HUES48 (cell line): Measurements from ENCODE around the gene ZNF732.

Source experiments
- H3K27ac ChIP-seq: one replicate; pipeline ENCODE4 v1.7.0; 2013; ENCODE audit warnings: low read depth, low read length, inconsistent platforms
- H3K27me3 ChIP-seq: 2 replicates; pipeline ENCODE4 v1.6.1; 2013; ENCODE audit warnings: mild to moderate bottlenecking, low read length; ENCODE audit not compliant: control insufficient read depth, insufficient read depth
- H3K36me3 ChIP-seq: 2 replicates; pipeline ENCODE4 v1.6.1; 2013; ENCODE audit warnings: low read length; ENCODE audit not compliant: control insufficient read depth, insufficient read depth
- H3K4me1 ChIP-seq: 2 replicates; pipeline ENCODE4 v1.6.1; 2013; ENCODE audit warnings: mild to moderate bottlenecking, low read length; ENCODE audit not compliant: control insufficient read depth, insufficient read depth
- H3K4me3 ChIP-seq: 2 replicates; pipeline ENCODE4 v1.5.1; 2013; ENCODE audit warnings: mild to moderate bottlenecking, low read depth, low read length
- H3K9ac ChIP-seq: 2 replicates; pipeline ENCODE4 v1.6.1; 2013; ENCODE audit warnings: mild to moderate bottlenecking, low read depth, low read length, moderate library complexity
- H3K9me3 ChIP-seq: 2 replicates; pipeline ENCODE4 v1.6.1; 2013; ENCODE audit warnings: low read length; ENCODE audit not compliant: control insufficient read depth, insufficient read depth

ZNF732 gene

GRCh38 chr4:304969-305680 lies at the start of gene ZNF732:
TSS of gene ZNF732 (minus strand) at chr4:305474. CDS start at chr4:305310, 164 bp downstream.
- H3K27me3 ChIP-seq: no peaks in the 10 kb centered on the region
- H3K27ac ChIP-seq: peak within 1 kb of the TSS; percentile 53
- H3K9me3 ChIP-seq: peaks cover 3% of the 10 kb centered on the region; the same call in 1 of the 2 replicates
- H3K4me3 ChIP-seq: peak within 1 kb of the TSS; percentile 84
- H3K36me3 ChIP-seq: peaks cover 8% of the 10 kb centered on the region
- peak within 1 kb of the TSS; percentile 93 for H3K9ac ChIP-seq
- peaks cover 5% of the 10 kb centered on the region; the same call in 1 of the 2 replicates for H3K4me1 ChIP-seq

DNA sequence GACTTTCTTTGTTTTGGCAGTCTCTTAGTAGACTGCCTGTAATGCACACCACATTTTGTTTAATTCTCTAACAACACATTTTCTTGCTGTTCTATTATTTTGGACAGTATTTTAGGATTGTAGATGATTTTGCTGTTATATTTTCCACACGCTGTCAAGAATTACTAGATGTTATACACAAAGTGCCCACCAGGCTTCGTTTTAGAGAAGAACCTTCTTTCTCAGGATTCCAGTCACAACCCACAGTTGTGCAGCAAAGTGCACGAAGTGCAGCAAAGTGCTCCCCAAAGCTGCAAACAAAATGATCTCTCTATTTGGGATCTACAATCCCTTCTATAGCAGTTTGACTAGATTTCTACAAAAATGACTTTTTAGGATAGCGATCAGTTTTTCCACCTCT lies 34.7 kb upstream of the ZNF732 start:
- Histone ChIP-seq H3K4me3 (no peak overlapping the region), H3K9ac (no peak overlapping the region), H3K9me3 (no peaks in the 10 kb centered on the region), H3K27ac (no peak overlapping the region), H3K36me3 (peaks cover 28% of the 10 kb centered on the region), H3K4me1 (peaks cover 3% of the 10 kb centered on the region; the same call in 1 of the 2 replicates), H3K27me3 (peaks cover 12% of the 10 kb centered on the region)

DNA sequence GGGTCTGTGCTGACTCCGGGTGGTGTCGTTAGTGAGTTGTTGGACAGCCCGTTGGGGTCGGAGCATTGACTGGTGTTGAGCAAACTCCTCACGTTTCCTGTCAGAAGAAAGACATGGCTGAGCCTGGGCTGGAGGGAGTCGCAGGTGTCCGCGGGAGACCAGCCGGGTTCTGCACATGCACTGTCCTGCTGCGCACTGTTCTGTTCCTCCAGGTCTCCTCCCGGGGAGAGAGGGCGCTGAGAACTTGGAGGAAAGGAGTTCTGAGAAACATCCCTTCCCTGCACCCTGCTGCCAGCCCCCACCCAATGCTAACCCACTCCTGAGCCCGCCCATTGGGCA lies 33.5 kb upstream of the ZNF732 start:
- Histone ChIP-seq H3K4me1 (peaks cover 3% of the 10 kb centered on the region; the same call in 1 of the 2 replicates), H3K4me3 (peak overlapping the region; percentile 93), H3K9me3 (no peaks in the 10 kb centered on the region), H3K27ac (no peak overlapping the region), H3K36me3 (peaks cover 18% of the 10 kb centered on the region), H3K27me3 (peaks cover 16% of the 10 kb centered on the region), H3K9ac (no peak overlapping the region)

DNA sequence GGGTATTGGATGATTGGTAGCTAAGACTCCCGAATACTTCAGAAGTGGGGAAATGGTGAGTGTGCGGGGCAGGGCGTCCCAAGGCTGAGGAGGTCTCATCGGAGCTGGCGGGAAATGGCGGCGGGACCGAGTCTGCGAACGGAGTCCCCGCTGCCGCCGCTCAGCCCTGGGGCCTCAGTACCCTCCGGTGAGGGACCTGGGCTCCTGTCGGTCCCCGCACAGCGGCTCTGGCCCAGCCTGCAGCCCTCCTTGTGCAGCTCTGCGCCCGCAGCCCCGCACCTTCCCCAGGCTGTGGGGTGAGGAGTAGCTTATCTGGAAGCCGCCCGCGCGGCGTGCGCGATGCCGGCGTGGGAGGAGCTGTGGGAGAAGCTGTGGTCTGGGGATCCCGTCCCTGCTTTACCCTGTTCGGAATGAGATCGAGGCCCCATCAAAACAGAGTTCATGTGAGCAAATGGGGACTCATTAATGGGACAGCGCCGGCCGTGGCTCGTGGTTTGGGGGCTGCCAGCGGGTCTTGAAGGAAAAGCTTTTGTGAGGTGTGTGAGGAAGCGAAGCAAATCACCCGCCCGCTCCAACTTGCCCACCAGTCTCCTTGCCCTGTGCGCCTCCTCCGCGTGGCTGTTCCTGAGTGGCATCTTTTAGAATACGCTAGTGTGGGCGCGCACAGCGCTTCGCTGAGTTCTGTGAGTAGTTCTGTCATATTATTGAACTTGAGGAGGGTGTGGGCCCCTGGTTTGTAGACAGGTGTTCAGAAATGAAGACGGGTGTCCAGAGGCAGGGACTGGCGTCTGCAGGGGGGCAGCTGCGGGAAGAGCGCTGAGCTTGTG lies 32.9 kb upstream of the ZNF732 start:
- Histone ChIP-seq H3K4me3 (peak overlapping the region; percentile 93), H3K27ac (peak overlapping the region; percentile 79), H3K36me3 (peaks cover 16% of the 10 kb centered on the region), H3K27me3 (peaks cover 16% of the 10 kb centered on the region), H3K4me1 (peaks cover 3% of the 10 kb centered on the region; the same call in 1 of the 2 replicates), H3K9ac (peak overlapping the region; percentile 80), H3K9me3 (no peaks in the 10 kb centered on the region)

DNA sequence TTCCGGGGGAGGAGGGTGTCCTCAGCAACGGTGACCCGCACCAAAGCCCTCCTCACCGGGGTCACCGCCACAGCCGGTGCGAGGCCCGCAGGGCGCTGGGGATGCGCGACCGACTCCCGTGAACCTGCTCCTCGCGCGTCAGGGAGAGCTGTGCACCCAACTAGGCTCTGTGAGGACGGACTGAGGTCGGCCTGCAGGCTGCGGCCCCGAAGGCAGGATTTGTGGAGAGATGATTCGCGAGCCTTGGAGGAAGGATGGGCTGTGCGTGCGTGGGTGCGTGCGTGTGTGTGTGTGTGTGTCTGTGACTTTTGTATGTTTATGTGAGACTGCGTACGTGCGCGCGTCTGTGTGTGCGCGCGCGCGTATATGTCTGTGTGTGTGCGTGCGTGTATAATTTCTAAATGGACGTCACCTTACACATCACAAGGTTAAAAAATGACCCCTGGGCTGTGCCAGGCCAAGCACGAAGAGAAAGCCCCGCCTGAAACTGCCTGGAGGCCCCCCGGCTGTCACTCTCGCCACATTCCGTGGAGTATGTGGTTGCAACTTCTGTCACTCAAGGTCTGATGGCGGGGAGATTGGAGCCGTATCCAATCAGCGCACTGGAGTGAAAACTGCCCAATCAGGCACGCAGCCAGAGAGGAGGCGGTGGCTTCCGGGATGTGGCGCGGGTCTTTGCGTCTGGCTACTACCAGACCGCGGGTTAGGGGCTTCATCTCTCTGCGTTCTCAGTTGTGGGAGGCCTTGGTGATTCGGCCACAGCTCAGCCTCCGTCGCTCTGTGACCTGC lies 32.1 kb upstream of the ZNF732 start, which contains the start of gene ZNF141:
Gene ZNF141 (plus strand): TSS at position 672 of the 789 bp plus-strand sequence. CDS start 170 bp downstream, outside the sequence.
- Histone ChIP-seq H3K27ac (peak within 1 kb of the TSS; percentile 79), H3K27me3 (peaks cover 16% of the 10 kb centered on the region), H3K9ac (peak within 1 kb of the TSS; percentile 80), H3K9me3 (no peaks in the 10 kb centered on the region), H3K36me3 (peaks cover 12% of the 10 kb centered on the region), H3K4me1 (peaks cover 3% of the 10 kb centered on the region; the same call in 1 of the 2 replicates), H3K4me3 (peak within 1 kb of the TSS; percentile 93)

DNA sequence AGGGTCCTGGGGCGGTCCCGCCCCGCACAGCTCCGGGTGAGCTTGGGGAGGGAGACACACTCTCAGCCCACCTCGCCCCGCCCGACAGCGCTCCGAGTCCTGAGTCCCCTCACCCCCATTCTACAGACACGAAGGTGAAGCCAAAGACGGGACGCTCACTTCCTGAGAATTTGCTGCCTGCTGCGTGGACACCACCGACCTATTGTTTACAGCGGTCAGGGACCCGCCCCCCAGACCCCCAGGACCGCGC lies 31.5 kb upstream of the ZNF732 start:
- Histone ChIP-seq H3K9me3 (no peaks in the 10 kb centered on the region), H3K27ac (no peak overlapping the region), H3K4me3 (peak overlapping the region; percentile 93), H3K9ac (no peak overlapping the region), H3K36me3 (peaks cover 7% of the 10 kb centered on the region), H3K4me1 (peaks cover 3% of the 10 kb centered on the region; the same call in 1 of the 2 replicates), H3K27me3 (peaks cover 16% of the 10 kb centered on the region)

DNA sequence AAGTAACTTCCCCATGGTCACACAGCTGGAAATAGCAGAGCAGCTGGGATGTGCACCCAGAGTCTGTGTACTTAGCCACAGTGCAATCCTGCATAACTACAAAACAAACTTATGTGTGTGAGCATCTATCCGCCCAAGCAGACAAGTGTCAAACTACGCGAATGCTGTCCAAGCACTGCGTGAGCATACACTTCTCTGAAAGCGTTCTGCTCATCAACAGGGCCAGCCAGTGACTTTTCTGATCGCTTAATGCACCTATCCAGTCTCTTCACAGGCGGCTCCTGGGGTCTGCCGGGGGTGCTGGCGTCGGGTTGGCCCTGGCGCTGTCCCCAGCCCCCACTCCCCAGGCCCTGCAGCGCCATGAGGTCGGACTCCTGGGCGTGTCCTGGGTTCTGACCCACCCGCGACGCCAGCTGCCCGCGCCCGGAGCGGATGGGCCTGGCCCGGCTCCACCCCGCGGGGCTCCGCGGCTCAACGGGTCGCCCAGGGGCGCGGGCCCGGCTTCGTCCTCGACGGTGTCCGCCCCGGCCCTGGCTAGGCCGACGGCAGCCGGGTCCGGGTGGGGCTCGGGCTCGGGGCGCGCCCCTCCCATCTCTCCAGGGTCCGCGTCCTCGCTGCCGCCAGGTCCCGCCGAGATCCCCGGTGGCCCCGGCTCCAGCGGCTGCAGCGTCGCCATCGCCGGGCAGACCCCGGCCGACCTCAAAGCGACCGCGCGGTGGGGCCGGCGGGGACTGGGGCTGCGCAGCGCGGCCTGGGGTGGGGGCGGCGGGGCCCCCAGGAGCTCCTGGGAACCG lies 31.0 kb upstream of the ZNF732 start:
- Histone ChIP-seq H3K27ac (no peak overlapping the region), H3K4me3 (peak overlapping the region; percentile 93), H3K27me3 (peaks cover 16% of the 10 kb centered on the region), H3K36me3 (0 out of 2 replicates have a peak, but pooled peaks cover 3% of the 10 kb centered on the region), H3K4me1 (peaks cover 3% of the 10 kb centered on the region; the same call in 1 of the 2 replicates), H3K9ac (no peak overlapping the region), H3K9me3 (no peaks in the 10 kb centered on the region)

- peaks cover 16% of the 10 kb centered on the region for H3K27me3 ChIP-seq
- H3K36me3 ChIP-seq: 0 out of 2 replicates have a peak, but pooled peaks cover 3% of the 10 kb centered on the region
- peaks cover 3% of the 10 kb centered on the region; the same call in 1 of the 2 replicates for H3K4me1 ChIP-seq
- no peak overlapping the region for H3K27ac ChIP-seq
- H3K9ac ChIP-seq: no peak overlapping the region
- no peaks in the 10 kb centered on the region for H3K9me3 ChIP-seq
- no peak overlapping the region; the same call in 1 of the 2 replicates for H3K4me3 ChIP-seq
Observed at GRCh38 chr4:335515-335914, 30.2 kb upstream of the ZNF732 start.

DNA sequence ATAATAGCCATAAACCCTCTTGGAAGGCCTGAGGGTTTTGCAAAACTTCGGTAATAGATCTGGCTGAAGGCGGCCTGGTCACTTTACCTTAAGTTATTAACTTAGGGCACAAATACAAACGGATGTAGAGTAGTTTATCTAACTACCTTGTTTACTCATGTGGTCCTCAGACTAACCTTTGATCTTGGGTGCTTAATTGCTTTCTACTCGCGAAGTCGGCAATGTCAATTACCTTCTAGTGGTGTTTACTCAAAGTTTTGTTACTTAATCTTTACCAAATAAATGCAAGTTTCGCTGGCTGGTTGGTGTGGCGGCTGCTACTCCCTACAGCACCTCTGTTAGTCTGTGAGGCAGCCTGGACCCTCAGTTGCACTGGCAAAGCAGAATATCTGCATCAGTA lies 23.5 kb upstream of the ZNF732 start:
- H3K9ac ChIP-seq: no peak overlapping the region
- no peak overlapping the region for H3K27ac ChIP-seq
- H3K4me3 ChIP-seq: no peak overlapping the region
- no peaks in the 10 kb centered on the region for H3K36me3 ChIP-seq
- H3K27me3 ChIP-seq: no peaks in the 10 kb centered on the region
- H3K4me1 ChIP-seq: no peaks in the 10 kb centered on the region
- peaks cover 29% of the 10 kb centered on the region for H3K9me3 ChIP-seq

GRCh38 chr4:314296-314903 lies 9.1 kb upstream of the ZNF732 start:
- Histone ChIP-seq H3K9ac (no peak overlapping the region), H3K27ac (no peak overlapping the region), H3K9me3 (peaks cover 52% of the 10 kb centered on the region), H3K27me3 (no peaks in the 10 kb centered on the region), H3K4me1 (no peaks in the 10 kb centered on the region), H3K36me3 (no peaks in the 10 kb centered on the region), H3K4me3 (no peak overlapping the region)
